A549 treated with AZD9567 at 1 μM for 4 hours (cell line): ENCODE measurements around the gene TBKBP1. TPM values are rescaled to one million over a fixed set of nuclear protein-coding genes. Genes with fewer than 3 reads are reported as not detected.

Source experiments
- total RNA-seq: library from RNA; stranded (reverse); fragments of 200-300 nt; extraction: Qiagen RNA extraction; gene quantifications from 5 replicates; pipeline ENCODE4 v1.2.3, GENCODE V29; 2022; ENCODE audit not compliant: insufficient read depth

The TBKBP1 gene
- 0.93 to 4.6 TPM (median 4.0 TPM) in 5 replicates for total RNA-seq

DNA sequence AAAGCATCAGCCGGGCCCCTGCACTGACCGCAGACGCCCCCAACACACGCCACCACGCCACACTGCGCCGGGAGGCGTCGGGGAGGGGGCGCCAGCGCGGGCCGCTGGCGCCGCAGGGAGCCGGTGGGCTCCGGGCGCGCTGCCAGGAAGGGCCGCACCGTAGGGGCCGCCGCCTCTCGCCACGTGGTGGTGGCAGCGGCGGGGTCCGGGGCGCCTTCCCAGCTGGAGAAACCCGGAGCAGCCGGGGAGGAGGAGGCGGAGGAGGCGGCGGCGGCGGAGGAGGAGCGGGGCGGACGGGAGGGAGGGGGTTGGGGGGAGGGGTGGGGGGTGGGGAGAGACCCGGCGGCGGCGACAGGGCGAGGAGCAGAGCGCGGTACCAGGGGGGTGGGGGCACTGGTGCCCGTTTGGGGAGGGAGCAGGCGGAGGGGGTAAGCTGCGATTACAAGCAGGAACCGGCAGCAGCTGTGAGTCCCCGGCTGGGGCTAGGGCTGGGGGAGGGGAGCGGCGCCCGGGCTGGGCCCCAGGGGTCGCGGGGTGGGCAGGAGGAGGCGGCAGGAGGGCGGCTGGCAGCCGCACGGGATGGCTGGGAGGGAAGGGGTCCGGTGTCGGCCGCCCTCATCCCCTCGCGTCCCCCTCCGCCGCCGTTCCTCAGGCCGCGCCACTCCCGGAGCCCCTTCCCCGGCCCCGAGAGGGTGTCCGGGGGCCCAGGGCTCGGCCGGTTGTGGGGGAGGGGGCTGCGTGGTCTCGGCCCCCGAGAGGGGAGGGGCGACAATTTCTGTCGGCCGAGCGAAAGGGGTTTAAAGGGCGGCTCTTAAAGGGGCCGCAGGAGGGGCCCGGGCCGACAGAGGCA lies at the start of gene TBKBP1:
Gene TBKBP1, plus strand, starts transcription at position 431 of the 850 bp plus-strand sequence. CDS start 1,952 bp downstream, outside the sequence.

GRCh38 chr17:47649153-47649971 lies 44.6 kb upstream of the TBKBP1 start, which contains the start of gene KPNB1:
KPNB1 (plus strand) TSS chr17:47649919; CDS start chr17:47650245, 326 bp downstream.

DNA sequence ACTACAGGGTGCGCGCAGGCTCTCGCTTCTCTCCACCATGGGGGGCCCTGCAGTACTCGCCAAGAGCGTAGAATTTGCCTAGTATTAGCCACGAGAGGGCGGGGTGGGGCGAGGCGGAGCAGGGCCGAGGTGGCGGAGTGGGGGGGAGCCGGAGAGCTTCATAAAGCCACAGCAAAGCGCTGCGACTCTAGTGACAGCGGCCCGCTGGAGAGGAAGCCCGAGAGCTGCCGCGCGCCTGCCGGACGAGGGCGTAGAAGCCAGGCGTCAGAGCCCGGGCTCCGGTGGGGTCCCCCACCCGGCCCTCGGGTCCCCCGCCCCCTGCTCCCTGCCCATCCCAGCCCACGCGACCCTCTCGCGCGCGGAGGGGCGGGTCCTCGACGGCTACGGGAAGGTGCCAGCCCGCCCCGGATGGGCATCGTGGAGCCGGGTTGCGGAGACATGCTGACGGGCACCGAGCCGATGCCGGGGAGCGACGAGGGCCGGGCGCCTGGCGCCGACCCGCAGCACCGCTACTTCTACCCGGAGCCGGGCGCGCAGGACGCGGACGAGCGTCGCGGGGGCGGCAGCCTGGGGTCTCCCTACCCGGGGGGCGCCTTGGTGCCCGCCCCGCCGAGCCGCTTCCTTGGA lies 39.2 kb downstream of the TBKBP1 start, which contains the start of gene TBX21:
Gene TBX21, plus strand, starts transcription at position 190 of the 627 bp plus-strand sequence. Its CDS starts 219 bp downstream, at position 409.

Other genes starting within 250 kb of the TBKBP1 start
- gene NPEPPS, start 163.1 kb upstream of the TBKBP1 start, total RNA-seq: 51.7 to 122 TPM (median 63.1 TPM) in 5 replicates
- gene KPNB1, start 44.2 kb upstream of the TBKBP1 start, total RNA-seq: 265 to 368 TPM (median 293 TPM) in 5 replicates
- gene TBX21, start 39.1 kb downstream of the TBKBP1 start, total RNA-seq: 0.14 to 0.35 TPM (median 0.19 TPM) in 4 of 5 replicates, not detected in the other
- gene OSBPL7, start 127.6 kb downstream of the TBKBP1 start, total RNA-seq: 9.7 to 18.4 TPM (median 15.1 TPM) in 5 replicates
- gene MRPL10, start 137.4 kb downstream of the TBKBP1 start, total RNA-seq: 94.1 to 145 TPM (median 94.9 TPM) in 5 replicates
- 2.3 to 6.0 TPM (median 3.0 TPM) in 5 replicates for gene LRRC46, start 137.5 kb downstream of the TBKBP1 start, total RNA-seq
- 25.5 to 38.9 TPM (median 36.9 TPM) in 5 replicates for gene SCRN2, start 147.1 kb downstream of the TBKBP1 start, total RNA-seq
- 1.2 to 4.1 TPM (median 3.7 TPM) in 5 replicates for gene SP6, start 157.0 kb downstream of the TBKBP1 start, total RNA-seq
- 14.3 to 18.4 TPM (median 16.3 TPM) in 5 replicates for gene SP2, start 202.1 kb downstream of the TBKBP1 start, total RNA-seq
- gene PNPO, start 247.4 kb downstream of the TBKBP1 start, total RNA-seq: 19.8 to 23.6 TPM (median 21.4 TPM) in 5 replicates